Measurements from ENCODE around the gene SLC24A1. TPM values are rescaled to one million over a fixed set of nuclear protein-coding genes. Genes with fewer than 3 reads are reported as not detected.
"Not testable (repeated sequence)": the region's sequence is repeated elsewhere in the genome, so short reads cannot be mapped to it uniquely, and the experiment has no call there.

The SLC24A1 gene
- total RNA-seq, 2 experiments from 2014 or later, result 4.2 to 4.3 TPM

- DNase-seq, result no peak
- no peaks in the 10 kb centered on the region for H3K27me3 Mint-ChIP-seq
- no peak for ATAC-seq
- H3K4me3 Mint-ChIP-seq, result no peak overlapping the region
- CTCF ChIA-PET, result no interaction called here
- peaks cover 17% of the 10 kb centered on the region for H3K36me3 Mint-ChIP-seq
- H3K4me1 Mint-ChIP-seq, result peaks cover 14% of the 10 kb centered on the region
- H3K27ac Mint-ChIP-seq, result no peak overlapping the region
- H3K9me3 Mint-ChIP-seq (ENCODE audit: low read depth), result no peaks in the 10 kb centered on the region
Observed at GRCh38 chr15:65603134-65603533, 18.6 kb upstream of the SLC24A1 start.

DNA sequence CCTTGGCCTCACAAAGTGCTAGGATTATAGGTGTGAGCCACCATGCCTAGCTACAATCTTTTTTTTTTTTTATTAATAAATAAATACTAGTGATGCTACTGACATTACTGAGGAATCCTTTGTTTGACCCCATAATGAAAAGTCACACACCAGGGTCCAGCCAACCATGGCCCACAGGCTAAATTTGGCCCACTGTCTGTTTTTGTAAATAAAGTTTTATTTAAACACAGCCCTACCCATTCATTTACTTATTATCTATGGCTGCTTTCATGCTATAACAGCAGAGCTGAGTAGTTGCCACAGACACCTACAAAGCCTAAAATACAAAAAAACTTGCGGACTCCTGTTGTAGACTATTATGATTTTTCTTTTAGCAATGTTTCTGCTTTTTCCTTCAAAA, 18.2 kb upstream of the SLC24A1 start:
- CTCF ChIA-PET, result no interaction called here
- no peak overlapping the region for H3K27ac Mint-ChIP-seq
- DNase-seq (no peak), ATAC-seq (no peak)
- H3K4me3 Mint-ChIP-seq, result no peak overlapping the region
- H3K9me3 Mint-ChIP-seq (ENCODE audit: low read depth), result no peaks in the 10 kb centered on the region
- no peaks in the 10 kb centered on the region for H3K27me3 Mint-ChIP-seq
- H3K36me3 Mint-ChIP-seq, result peaks cover 15% of the 10 kb centered on the region
- peaks cover 15% of the 10 kb centered on the region for H3K4me1 Mint-ChIP-seq

DNA sequence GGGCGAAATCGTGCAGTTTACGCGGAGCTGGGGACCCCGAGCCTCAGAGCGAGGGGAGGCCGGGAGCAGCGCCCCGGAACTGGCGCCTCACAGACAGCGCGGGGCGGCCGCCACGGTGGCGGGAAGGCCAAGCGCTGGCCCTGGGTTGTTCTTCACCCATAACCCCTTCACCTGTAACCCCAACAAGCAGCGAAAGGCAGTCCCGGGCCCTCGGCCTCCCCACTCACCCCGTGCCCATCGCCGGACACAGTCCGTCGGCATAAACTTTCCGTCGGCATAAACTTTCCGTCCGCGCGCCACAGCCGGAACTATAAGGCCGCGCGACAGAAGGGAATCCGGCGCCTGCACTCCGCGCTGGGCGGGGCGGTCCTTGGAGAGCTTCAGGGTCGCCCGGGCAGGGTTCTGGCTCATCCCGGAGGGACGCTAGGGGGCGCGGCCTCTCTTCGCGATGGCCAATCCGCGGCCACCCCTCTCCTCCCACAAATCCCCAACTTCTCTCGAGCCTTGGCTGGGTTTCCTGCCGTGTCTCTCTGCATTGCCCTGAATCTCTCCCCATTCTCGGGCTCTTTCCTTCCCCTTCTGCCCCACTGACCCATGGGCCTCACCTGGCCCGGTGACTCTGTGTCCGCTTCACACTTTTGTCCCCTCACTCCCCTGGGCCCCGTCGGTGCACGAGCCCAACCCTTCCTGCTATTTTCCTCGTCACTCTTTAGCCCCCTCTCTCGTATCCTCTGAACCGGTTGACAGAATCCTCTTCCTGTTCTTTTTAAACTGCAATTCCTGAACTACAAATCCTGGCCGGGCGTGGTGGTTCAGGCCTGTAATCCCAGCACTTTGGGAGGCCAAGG, 10.6 kb upstream of the SLC24A1 start, which contains the start of gene INTS14:
Gene INTS14, minus strand, starts transcription at position 261 of the 848 bp plus-strand sequence. CDS start 3,751 bp downstream, outside the sequence.
- CTCF ChIA-PET, result interaction anchor here (0.6 to 2.9 kb wide), 25 partner anchors 9 to 331 kb away, joined by 3 to 16 read pairs (median 3); partner anchors contain the start of genes DPP8, RAB11A and RNU5B-1
- H3K27me3 Mint-ChIP-seq, result no peaks in the 10 kb centered on the region
- H3K9me3 Mint-ChIP-seq (ENCODE audit: low read depth), result no peaks in the 10 kb centered on the region
- H3K4me1 Mint-ChIP-seq, result peaks cover 52% of the 10 kb centered on the region
- ATAC-seq, result peak; percentile 99
- H3K36me3 Mint-ChIP-seq, result peaks cover 3% of the 10 kb centered on the region
- H3K27ac Mint-ChIP-seq, result peak within 1 kb of the TSS; percentile 97
- H3K4me3 Mint-ChIP-seq, result peak within 1 kb of the TSS; percentile 99
- DNase-seq, result peak; percentile 96

GRCh38 chr15:65611888-65612615, 9.7 kb upstream of the SLC24A1 start:
- ATAC-seq (no peak), DNase-seq (no peak)
- CTCF ChIA-PET, result interaction anchor here (0.6 to 2.9 kb wide), 13 partner anchors 10 to 256 kb away, joined by 3 to 12 read pairs (median 4); partner anchors contain the start of gene DPP8
- no peaks in the 10 kb centered on the region for H3K9me3 Mint-ChIP-seq (ENCODE audit: low read depth)
- peak overlapping the region; percentile 99 for H3K4me3 Mint-ChIP-seq
- H3K4me1 Mint-ChIP-seq, result peaks cover 51% of the 10 kb centered on the region
- peaks cover 3% of the 10 kb centered on the region for H3K36me3 Mint-ChIP-seq
- peak overlapping the region; percentile 97 for H3K27ac Mint-ChIP-seq
- no peaks in the 10 kb centered on the region for H3K27me3 Mint-ChIP-seq

GRCh38 chr15:65612616-65612946, 9.2 kb upstream of the SLC24A1 start:
- ATAC-seq, result no peak
- Mint-ChIP-seq H3K27me3 (peaks cover 3% of the 10 kb centered on the region), H3K4me3 (peak overlapping the region; percentile 99), H3K36me3 (peaks cover 3% of the 10 kb centered on the region), H3K4me1 (peaks cover 47% of the 10 kb centered on the region), H3K9me3 (ENCODE audit: low read depth) (no peaks in the 10 kb centered on the region), H3K27ac (peak overlapping the region; percentile 97)
- DNase-seq, result no peak
- CTCF ChIA-PET, result interaction anchor here (1.5 to 2.4 kb wide), 3 partner anchors 26 to 220 kb away, joined by 4 to 11 read pairs (median 4); partner anchors contain the start of gene DPP8

GRCh38 chr15:65612949-65613744, 8.6 kb upstream of the SLC24A1 start:
- CTCF ChIA-PET, result interaction anchor here (1.5 kb wide), 1 partner anchor 220 kb away, joined by 4 read pairs; no protein-coding TSS in a partner anchor
- no peak overlapping the region for H3K27ac Mint-ChIP-seq
- no peak overlapping the region for H3K4me3 Mint-ChIP-seq

DNA sequence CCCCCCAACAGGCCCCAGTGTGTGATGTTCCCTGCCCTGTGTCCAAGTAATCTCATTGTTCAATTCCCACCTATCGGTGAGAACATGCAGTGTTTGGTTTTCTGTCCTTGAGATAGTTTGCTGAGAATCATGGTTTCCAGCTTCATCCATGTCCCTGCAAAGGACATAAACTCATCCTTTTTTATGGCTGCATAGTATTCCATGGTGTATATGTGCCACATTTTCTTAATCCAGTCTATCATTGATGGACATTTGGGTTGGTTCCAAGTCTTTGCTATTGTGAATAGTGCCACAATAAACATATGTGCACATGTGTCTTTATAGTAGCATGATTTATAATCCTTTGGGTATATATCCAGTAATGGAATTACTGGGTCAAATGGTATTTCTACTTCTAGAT, 5.9 kb upstream of the SLC24A1 start:
- H3K9me3 Mint-ChIP-seq (ENCODE audit: low read depth); H3K36me3 Mint-ChIP-seq; H3K4me3 Mint-ChIP-seq: not testable (repeated sequence)

More at GRCh38 chr15:65612949-65613744, 8.6 kb upstream of the SLC24A1 start:
- Mint-ChIP-seq H3K36me3 (peaks cover 3% of the 10 kb centered on the region), H3K27me3 (peaks cover 3% of the 10 kb centered on the region), H3K9me3 (ENCODE audit: low read depth) (no peaks in the 10 kb centered on the region), H3K4me1 (peaks cover 42% of the 10 kb centered on the region)
- ATAC-seq (no peak), DNase-seq (no peak)

GRCh38 chr15:65618560-65619109, 3.1 kb upstream of the SLC24A1 start:
- no peak for DNase-seq
- CTCF ChIA-PET, result no interaction called here
- peaks cover 4% of the 10 kb centered on the region for H3K4me1 Mint-ChIP-seq
- no peak overlapping the region for H3K27ac Mint-ChIP-seq
- H3K27me3 Mint-ChIP-seq, result peaks cover 3% of the 10 kb centered on the region
- H3K9me3 Mint-ChIP-seq (ENCODE audit: low read depth), result no peaks in the 10 kb centered on the region
- H3K4me3 Mint-ChIP-seq, result no peak overlapping the region
- ATAC-seq, result no peak
- H3K36me3 Mint-ChIP-seq, result no peaks in the 10 kb centered on the region

More for the DNA sequence above, 5.9 kb upstream of the SLC24A1 start:
- peaks cover 28% of the 10 kb centered on the region for H3K4me1 Mint-ChIP-seq
- H3K27me3 Mint-ChIP-seq, CTCF ChIA-PET, H3K27ac Mint-ChIP-seq, ATAC-seq, DNase-seq: not testable (repeated sequence)

DNA sequence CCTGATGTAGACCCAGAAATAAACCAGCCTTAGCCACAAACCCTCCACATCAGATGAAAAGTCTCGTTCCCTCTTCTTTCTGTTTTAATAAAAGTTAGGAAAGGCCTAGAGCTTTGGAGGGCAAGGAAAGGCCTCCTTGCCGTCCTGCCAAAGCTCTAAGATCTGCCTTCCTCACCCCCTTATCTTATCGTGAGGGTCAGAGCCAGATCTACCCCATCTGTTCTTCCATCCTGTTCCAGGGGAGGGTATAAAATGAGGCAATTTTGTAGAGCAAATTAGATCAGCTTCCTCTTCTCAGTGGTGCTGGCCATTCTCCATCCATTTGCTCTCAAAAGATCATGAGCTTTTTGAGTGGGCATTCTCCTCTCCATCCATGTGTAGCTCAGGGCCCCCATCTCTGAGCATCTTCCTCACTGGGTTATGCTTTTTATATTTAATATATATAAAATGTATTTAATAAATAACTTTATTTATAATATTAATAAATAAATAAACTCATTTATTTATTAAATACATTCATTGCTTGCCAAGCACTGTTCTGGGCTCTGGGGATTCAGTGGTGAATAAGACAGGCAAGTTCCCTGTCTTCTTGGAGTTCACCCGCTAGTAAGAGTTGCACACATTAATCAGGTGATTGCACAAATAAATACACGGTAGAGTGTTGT, 2.0 kb upstream of the SLC24A1 start:
- CTCF ChIA-PET, result interaction anchor here (0.9 kb wide), 1 partner anchor 9 kb away, joined by 3 read pairs; the partner anchor contains the start of gene INTS14
- peaks cover 3% of the 10 kb centered on the region for H3K4me1 Mint-ChIP-seq
- no peaks in the 10 kb centered on the region for H3K36me3 Mint-ChIP-seq
- H3K27me3 Mint-ChIP-seq, result peaks cover 3% of the 10 kb centered on the region
- no peak for ATAC-seq
- no peak overlapping the region for H3K4me3 Mint-ChIP-seq
- no peaks in the 10 kb centered on the region for H3K9me3 Mint-ChIP-seq (ENCODE audit: low read depth)
- DNase-seq, result no peak
- H3K27ac Mint-ChIP-seq, result no peak overlapping the region

GRCh38 chr15:65620833-65621232, 905 bp upstream of the SLC24A1 start:
- CTCF ChIA-PET, result interaction anchor here (0.8 to 1.0 kb wide), 2 partner anchors 20 to 216 kb away, joined by 4 read pairs; no protein-coding TSS in a partner anchor
- H3K27ac Mint-ChIP-seq, result no peak overlapping the region
- no peak overlapping the region for H3K4me3 Mint-ChIP-seq
- no peaks in the 10 kb centered on the region for H3K36me3 Mint-ChIP-seq
- peaks cover 3% of the 10 kb centered on the region for H3K4me1 Mint-ChIP-seq
- DNase-seq (no peak), ATAC-seq (no peak)
- H3K27me3 Mint-ChIP-seq, result peaks cover 3% of the 10 kb centered on the region
- H3K9me3 Mint-ChIP-seq (ENCODE audit: low read depth), result no peaks in the 10 kb centered on the region

DNA sequence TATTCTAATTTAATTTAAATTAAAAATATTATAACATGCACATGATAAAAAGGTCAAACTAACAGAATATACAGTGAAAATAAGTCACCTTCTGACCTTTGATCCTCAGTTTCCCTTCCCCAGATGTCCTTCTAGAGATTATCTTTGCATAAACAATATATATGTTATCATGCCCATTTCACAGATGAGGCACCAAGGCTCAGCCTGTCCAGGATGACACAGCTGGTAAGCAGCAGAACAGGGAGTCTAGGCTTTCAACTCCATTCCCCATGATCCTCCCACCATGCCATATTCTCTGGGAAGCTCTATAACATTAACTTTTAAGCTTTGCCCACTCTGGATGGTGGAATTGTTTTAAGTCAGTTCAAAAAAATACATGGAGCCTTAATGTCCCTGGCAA, 1.4 kb downstream of the SLC24A1 start:
- ATAC-seq (no peak), DNase-seq (no peak)
- no peak overlapping the region for H3K27ac Mint-ChIP-seq
- no peaks in the 10 kb centered on the region for H3K27me3 Mint-ChIP-seq
- H3K9me3 Mint-ChIP-seq (ENCODE audit: low read depth), result no peaks in the 10 kb centered on the region
- peaks cover 3% of the 10 kb centered on the region for H3K4me1 Mint-ChIP-seq
- CTCF ChIA-PET, result interaction anchor here (4.0 kb wide), 1 partner anchor 14 kb away, joined by 11 read pairs; no protein-coding TSS in a partner anchor
- no peaks in the 10 kb centered on the region for H3K36me3 Mint-ChIP-seq
- no peak overlapping the region for H3K4me3 Mint-ChIP-seq

DNA sequence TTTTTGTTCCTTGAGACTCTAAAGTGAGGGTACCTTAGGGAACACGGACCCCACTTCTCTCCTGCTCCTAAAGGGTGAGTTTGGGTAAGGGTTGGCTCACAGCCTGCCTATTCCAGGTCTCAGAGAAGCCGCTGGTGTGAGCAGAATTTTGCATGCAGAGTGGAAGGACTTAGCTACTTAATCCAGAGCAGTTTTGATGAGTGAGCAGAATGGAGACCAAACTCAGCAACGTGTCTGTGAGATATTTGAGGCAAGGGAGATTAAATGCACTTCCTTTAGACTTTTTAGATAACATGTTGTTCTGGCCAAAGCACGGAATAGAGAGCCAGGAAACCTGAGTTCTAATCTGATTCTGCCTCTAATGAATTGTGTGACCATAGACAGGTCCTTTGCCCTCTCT, 5.1 kb downstream of the SLC24A1 start:
- H3K4me3 Mint-ChIP-seq, result no peak overlapping the region
- no peaks in the 10 kb centered on the region for H3K27me3 Mint-ChIP-seq
- peaks cover 2% of the 10 kb centered on the region for H3K36me3 Mint-ChIP-seq
- CTCF ChIA-PET, result interaction anchor here (0.5 to 4.7 kb wide), 2 partner anchors 11 to 1154 kb away, joined by 3 to 26 read pairs; no protein-coding TSS in a partner anchor
- no peak for DNase-seq
- ATAC-seq, result no peak
- H3K27ac Mint-ChIP-seq, result no peak overlapping the region
- H3K4me1 Mint-ChIP-seq, result peaks cover 17% of the 10 kb centered on the region
- no peaks in the 10 kb centered on the region for H3K9me3 Mint-ChIP-seq (ENCODE audit: low read depth)

Measured in activated CD8-positive, alpha-beta memory T cell treated with anti-CD3 and anti-CD28 coated beads, Interleukin-2, amount 10 ng/mL, durations not matched to agents 7 days and 5 days (primary cell).